ENCODE results near the gene INAFM1. TPM values are rescaled to one million over a fixed set of nuclear protein-coding genes. Genes with fewer than 3 reads are reported as not detected.

The INAFM1 gene
- total and polyA plus RNA-seq, 9 of the 15 experiments (the other 6 are each of a cell fraction or from before 2014, with no cell fraction given) = 0.71 to 30.9 (median 3.1) TPM

DNA sequence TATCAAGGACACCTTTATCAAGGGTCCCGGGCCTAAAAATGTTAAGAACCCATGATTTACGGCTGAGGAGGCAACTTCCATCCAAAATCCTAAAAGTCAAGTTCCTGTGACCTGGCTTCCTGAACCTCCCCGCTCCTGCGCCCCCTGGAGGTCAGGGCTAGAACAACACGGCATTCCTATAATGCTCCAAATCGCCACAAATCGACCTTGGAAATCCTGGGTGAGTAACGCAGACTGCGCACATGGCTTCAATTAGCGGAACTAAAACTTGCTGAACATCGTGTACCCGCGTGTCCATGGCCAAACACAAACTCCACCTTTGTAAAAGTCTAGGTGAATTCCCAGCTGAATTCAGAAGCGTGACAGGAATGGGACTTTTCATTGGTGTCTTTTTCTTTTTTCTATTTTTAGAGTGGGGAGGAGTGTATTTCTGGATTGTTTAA lies 30.6 kb downstream of the INAFM1 start (continued):
- TF ChIP-seq, protein P1, sequence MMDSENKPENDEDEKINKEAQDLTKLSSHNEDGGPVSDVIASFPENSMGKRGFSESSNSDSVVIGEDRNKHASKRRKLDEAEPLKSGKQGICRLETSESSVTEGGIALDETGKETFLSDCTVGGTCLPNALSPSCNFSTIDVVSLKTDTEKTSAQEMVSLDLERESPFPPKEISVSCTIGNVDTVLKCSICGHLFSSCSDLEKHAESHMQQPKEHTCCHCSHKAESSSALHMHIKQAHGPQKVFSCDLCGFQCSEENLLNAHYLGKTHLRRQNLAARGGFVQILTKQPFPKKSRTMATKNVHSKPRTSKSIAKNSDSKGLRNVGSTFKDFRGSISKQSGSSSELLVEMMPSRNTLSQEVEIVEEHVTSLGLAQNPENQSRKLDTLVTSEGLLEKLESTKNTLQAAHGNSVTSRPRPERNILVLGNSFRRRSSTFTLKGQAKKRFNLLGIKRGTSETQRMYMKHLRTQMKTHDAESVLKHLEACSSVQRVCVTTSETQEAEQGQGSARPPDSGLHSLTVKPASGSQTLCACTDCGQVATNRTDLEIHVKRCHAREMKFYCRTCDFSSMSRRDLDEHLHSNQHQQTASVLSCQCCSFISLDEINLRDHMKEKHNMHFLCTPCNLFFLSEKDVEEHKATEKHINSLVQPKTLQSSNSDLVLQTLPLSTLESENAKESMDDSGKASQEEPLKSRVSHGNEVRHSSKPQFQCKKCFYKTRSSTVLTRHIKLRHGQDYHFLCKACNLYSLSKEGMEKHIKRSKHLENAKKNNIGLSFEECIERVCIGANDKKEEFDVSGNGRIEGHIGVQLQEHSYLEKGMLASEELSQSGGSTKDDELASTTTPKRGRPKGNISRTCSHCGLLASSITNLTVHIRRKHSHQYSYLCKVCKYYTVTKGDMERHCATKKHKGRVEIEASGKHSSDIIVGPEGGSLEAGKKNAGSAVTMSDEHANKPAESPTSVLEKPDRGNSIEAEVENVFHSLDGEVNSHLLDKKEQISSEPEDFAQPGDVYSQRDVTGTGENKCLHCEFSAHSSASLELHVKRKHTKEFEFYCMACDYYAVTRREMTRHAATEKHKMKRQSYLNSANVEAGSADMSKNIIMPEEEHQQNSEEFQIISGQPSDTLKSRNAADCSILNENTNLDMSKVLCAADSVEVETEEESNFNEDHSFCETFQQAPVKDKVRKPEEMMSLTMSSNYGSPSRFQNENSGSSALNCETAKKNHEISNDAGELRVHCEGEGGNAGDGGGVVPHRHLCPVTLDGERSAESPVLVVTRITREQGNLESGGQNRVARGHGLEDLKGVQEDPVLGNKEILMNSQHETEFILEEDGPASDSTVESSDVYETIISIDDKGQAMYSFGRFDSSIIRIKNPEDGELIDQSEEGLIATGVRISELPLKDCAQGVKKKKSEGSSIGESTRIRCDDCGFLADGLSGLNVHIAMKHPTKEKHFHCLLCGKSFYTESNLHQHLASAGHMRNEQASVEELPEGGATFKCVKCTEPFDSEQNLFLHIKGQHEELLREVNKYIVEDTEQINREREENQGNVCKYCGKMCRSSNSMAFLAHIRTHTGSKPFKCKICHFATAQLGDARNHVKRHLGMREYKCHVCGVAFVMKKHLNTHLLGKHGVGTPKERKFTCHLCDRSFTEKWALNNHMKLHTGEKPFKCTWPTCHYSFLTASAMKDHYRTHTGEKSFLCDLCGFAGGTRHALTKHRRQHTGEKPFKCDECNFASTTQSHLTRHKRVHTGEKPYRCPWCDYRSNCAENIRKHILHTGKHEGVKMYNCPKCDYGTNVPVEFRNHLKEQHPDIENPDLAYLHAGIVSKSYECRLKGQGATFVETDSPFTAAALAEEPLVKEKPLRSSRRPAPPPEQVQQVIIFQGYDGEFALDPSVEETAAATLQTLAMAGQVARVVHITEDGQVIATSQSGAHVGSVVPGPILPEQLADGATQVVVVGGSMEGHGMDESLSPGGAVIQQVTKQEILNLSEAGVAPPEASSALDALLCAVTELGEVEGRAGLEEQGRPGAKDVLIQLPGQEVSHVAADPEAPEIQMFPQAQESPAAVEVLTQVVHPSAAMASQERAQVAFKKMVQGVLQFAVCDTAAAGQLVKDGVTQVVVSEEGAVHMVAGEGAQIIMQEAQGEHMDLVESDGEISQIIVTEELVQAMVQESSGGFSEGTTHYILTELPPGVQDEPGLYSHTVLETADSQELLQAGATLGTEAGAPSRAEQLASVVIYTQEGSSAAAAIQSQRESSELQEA (IDR thresholded peaks at IDR 0.05; ENCODE audit: low read depth) = no peak
- TF ChIP-seq ZNF24 (IDR thresholded peaks at IDR 0.05) = peak; percentile 87; the same call in 1 of the 2 replicates
- TF ChIP-seq, protein P2, sequence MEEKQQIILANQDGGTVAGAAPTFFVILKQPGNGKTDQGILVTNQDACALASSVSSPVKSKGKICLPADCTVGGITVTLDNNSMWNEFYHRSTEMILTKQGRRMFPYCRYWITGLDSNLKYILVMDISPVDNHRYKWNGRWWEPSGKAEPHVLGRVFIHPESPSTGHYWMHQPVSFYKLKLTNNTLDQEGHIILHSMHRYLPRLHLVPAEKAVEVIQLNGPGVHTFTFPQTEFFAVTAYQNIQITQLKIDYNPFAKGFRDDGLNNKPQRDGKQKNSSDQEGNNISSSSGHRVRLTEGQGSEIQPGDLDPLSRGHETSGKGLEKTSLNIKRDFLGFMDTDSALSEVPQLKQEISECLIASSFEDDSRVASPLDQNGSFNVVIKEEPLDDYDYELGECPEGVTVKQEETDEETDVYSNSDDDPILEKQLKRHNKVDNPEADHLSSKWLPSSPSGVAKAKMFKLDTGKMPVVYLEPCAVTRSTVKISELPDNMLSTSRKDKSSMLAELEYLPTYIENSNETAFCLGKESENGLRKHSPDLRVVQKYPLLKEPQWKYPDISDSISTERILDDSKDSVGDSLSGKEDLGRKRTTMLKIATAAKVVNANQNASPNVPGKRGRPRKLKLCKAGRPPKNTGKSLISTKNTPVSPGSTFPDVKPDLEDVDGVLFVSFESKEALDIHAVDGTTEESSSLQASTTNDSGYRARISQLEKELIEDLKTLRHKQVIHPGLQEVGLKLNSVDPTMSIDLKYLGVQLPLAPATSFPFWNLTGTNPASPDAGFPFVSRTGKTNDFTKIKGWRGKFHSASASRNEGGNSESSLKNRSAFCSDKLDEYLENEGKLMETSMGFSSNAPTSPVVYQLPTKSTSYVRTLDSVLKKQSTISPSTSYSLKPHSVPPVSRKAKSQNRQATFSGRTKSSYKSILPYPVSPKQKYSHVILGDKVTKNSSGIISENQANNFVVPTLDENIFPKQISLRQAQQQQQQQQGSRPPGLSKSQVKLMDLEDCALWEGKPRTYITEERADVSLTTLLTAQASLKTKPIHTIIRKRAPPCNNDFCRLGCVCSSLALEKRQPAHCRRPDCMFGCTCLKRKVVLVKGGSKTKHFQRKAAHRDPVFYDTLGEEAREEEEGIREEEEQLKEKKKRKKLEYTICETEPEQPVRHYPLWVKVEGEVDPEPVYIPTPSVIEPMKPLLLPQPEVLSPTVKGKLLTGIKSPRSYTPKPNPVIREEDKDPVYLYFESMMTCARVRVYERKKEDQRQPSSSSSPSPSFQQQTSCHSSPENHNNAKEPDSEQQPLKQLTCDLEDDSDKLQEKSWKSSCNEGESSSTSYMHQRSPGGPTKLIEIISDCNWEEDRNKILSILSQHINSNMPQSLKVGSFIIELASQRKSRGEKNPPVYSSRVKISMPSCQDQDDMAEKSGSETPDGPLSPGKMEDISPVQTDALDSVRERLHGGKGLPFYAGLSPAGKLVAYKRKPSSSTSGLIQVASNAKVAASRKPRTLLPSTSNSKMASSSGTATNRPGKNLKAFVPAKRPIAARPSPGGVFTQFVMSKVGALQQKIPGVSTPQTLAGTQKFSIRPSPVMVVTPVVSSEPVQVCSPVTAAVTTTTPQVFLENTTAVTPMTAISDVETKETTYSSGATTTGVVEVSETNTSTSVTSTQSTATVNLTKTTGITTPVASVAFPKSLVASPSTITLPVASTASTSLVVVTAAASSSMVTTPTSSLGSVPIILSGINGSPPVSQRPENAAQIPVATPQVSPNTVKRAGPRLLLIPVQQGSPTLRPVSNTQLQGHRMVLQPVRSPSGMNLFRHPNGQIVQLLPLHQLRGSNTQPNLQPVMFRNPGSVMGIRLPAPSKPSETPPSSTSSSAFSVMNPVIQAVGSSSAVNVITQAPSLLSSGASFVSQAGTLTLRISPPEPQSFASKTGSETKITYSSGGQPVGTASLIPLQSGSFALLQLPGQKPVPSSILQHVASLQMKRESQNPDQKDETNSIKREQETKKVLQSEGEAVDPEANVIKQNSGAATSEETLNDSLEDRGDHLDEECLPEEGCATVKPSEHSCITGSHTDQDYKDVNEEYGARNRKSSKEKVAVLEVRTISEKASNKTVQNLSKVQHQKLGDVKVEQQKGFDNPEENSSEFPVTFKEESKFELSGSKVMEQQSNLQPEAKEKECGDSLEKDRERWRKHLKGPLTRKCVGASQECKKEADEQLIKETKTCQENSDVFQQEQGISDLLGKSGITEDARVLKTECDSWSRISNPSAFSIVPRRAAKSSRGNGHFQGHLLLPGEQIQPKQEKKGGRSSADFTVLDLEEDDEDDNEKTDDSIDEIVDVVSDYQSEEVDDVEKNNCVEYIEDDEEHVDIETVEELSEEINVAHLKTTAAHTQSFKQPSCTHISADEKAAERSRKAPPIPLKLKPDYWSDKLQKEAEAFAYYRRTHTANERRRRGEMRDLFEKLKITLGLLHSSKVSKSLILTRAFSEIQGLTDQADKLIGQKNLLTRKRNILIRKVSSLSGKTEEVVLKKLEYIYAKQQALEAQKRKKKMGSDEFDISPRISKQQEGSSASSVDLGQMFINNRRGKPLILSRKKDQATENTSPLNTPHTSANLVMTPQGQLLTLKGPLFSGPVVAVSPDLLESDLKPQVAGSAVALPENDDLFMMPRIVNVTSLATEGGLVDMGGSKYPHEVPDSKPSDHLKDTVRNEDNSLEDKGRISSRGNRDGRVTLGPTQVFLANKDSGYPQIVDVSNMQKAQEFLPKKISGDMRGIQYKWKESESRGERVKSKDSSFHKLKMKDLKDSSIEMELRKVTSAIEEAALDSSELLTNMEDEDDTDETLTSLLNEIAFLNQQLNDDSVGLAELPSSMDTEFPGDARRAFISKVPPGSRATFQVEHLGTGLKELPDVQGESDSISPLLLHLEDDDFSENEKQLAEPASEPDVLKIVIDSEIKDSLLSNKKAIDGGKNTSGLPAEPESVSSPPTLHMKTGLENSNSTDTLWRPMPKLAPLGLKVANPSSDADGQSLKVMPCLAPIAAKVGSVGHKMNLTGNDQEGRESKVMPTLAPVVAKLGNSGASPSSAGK (IDR thresholded peaks at IDR 0.05) = peak; percentile 63
- TF ChIP-seq ZFX (CRISPR knock-in tag; IDR thresholded peaks at IDR 0.05) = no peak
- TF ChIP-seq, protein P3, sequence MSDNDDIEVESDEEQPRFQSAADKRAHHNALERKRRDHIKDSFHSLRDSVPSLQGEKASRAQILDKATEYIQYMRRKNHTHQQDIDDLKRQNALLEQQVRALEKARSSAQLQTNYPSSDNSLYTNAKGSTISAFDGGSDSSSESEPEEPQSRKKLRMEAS (CRISPR knock-in tag; IDR thresholded peaks at IDR 0.05) = peak; percentile 68

All from K562 (cell line).